GM19240 (cell line): ENCODE measurements around the gene ZC3H8.

Source experiments
- DNase-seq: peaks from one replicate; pipeline ENCODE4 v3.0.0; 2011; ENCODE audit warnings: low spot score; ENCODE audit not compliant: insufficient read length

The ZC3H8 gene

DNA sequence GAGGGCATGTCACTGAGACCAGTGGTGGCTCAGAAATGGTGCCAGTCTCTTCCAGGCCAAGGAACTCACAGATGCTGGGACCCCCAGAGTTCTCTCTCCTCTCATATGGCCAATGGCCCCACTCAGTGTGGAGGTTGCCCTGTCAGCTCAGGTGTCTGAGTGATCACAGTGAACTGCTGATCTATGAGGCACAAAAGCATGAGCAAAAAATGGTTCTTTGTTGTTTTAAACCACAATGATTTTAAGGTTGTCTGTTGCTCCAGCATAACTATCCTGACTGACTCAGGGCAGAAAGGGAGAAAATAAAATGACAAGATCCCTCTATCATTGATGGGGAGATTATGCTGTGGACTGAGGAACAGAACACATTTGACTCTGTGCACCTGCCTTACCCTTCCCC lies 58.9 kb downstream of the ZC3H8 start:
- DNase-seq, result no peak

- DNase-seq, result no peak
Measured at GRCh38 chr2:112195167-112195766, 59.6 kb downstream of the ZC3H8 start.

DNA sequence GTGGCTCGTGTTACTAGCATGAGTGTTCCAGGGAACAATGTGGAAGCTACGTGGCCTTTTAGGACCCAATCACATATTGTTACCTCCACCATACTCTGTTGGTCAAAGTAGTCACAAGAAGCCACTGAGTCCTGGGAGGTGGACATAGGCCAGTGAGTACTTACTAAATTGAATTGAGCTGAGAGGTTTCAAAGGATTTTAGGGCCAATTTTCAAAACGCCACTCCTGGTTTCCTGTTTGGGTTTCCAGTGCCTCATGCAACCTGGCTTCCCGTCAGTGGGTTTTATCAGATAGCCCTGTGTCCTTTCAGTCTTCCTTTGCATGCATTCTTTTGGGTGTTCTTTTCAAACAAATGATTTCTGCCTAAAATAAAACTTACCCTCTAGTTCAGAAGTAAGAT lies 60.4 kb downstream of the ZC3H8 start:
- no peak for DNase-seq

DNA sequence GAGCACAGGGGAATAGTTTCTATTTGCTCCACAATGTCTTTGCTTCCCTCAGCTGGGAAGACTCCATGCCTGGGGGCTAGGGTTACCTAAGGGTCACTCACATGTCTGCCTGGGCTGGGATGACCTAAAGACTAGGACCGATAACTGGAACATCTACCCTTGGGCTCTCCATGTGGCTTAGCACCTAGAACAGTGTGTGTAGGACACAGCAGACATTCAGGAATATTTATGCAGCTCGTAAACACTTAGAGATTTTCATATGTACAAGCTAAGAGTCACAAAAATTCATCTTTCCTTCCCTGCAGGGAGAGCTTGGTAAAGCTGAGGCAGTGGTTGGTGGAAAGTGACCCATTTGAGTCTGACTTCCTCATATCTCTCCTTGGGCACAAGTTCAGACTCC lies 60.8 kb downstream of the ZC3H8 start:
- no peak for DNase-seq

DNA sequence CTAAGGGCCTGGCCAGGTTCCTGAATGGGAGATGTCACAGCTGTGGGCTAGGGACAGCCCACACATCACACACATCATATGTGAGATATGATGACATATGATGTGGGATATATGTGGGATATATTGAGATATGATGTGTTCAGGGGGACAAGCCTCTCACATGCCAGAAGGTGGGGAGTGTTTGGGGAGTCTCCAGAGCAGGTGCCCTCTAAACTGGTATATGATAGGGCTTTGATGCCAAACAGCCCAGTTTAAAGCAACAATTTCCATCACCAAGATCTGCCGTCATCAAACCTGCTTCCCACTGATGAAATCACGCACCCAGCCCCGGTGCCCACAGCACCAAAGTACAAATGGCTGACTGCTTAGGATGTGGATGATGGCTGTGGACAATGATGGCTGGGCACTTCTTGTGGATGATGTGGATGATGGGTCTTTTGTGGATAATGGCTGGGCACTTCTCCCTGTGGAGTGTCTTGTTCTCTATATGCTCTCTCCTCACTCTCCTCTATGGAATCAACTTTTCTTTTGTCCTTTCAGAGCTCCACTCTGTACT lies 65.8 kb downstream of the ZC3H8 start:
- no peak for DNase-seq

DNA sequence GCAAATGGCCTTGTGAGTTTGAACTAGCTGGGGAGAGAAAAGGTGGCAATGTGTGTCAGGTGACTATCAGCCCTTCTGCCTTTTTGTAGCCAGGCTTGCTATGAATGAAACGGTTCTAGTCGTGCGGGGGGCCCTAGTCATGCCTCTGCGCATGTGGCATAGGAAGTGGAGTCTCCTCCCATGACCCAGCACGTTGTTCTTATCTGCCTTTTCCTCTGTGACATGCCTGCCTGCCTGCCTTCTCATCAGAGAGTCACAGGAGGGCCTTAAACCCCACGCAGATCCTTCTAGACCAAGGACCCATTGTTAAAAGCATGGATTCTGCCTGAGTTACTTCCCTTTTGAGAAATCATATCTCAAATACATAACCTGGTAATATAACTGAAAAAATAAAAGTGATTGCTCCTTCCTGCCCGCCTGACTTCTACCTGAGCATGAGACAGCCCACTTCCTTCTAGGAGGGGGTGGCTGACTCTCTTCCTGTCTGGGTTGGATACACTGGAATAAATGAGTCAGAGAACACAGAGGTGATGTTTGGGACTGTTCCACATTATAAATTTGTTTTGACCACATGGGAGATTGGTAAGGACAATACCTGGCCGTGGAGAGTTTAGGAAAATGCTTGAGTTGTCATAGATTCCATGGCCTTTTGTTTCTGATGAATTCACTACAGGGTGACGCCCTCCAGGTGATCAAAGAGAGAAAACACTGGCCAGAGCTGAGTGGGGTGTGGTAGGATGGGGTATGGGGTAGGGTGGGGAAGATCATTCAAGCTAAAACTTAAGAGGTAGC lies 66.8 kb downstream of the ZC3H8 start:
- DNase-seq, result no peak

DNA sequence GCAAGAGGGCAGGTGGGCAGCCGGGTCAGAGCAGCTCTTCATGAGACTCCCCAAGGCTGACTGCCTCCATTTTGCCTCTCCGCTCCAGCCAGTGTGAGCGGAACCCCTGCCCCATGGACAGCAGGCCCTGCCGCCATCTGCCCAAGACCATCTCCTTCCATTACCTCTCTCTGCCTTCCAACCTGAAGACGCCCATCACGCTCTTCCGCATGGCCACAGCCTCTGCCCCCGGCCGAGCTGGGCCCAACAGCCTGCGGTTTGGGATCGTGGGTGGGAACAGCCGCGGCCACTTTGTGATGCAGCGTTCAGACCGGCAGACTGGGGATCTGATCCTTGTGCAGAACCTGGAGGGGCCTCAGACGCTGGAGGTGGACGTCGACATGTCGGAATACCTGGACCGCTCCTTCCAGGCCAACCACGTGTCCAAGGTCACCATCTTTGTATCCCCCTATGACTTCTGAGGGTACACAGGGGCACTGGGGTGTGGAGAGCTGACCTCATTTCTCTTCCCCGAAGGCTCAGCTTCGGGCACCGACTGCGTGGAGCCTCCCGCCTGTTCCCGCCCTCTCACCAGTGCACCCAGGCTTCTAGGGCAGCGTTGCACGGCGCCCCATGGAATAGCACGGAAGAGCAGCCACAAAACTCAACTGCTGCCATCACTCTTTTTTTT lies 67.7 kb downstream of the ZC3H8 start:
- no peak for DNase-seq

DNA sequence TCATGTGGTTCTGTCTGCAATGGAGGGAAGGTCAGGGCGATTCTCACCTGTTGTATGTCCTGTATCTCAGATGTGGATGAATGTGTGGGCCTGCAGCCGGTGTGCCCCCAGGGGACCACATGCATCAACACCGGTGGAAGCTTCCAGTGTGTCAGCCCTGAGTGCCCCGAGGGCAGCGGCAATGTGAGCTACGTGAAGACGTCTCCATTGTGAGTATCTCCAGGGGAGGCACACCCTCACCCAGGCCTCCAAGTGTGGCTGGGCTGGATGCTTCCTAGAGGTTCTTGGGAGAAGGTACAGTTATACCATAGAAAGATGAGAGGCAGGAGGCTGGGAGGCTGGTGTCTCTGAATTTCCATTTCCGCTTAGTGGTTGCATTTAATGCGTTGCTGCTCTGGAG lies 69.7 kb downstream of the ZC3H8 start:
- no peak for DNase-seq

DNA sequence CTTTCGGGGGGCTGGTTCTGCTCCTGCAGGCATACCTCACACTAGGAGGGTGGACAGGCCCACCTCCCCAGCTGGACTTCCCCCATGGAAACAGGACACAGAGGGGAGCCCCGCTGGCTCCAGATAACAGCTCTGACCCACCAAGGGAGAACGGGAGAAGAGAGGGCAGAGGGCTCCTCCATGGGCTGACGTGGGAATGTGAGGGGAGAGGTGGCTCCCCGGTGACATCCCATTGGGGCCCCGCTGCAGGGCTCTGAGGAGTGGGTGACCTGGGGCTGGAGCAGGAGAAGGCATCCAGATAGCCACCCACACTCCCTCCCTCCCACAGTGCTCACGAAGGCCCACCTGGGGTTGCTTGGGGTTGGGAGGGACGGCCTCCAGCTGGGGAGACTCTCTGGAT lies 70.7 kb downstream of the ZC3H8 start:
- DNase-seq, result no peak

GRCh38 chr2:112183327-112184025 lies 71.4 kb downstream of the ZC3H8 start:
- no peak for DNase-seq

- DNase-seq, result no peak
Measured at GRCh38 chr2:112182581-112183034, 72.2 kb downstream of the ZC3H8 start.

DNA sequence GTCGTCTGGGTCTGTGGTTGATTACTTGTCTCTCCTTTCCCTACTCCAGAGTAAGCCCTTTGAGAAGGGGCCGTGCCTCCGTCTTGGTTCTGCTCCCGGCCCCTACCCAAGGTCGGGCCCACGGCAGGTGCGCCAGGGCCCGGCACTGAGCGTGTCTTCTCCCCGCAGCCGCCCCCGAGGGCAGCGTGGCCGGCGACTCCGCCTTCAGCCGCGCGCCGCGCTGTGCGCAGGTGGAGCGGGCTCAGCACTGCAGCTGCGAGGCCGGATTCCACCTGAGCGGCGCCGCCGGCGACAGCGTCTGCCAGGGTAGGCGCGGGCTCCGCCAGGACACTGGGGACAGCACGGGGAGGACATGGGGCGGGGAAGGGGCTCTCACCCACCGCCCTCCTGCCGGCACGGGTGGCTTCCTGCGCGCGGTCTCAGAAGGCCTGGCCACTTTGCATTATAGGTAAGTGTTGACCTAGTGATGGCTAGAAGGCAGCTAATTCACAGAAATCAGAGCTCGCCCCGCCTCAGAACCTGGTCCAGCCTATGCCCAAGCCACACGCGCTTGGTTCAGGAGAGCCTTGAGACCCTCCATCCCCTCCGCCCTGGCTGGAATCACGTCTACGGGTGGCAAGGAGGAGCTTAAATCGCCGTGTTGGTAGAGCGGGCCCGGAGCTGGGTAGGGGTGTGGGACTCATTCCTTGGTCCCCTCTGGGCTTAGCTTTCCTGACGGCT lies 73.1 kb downstream of the ZC3H8 start:
- no peak for DNase-seq

DNA sequence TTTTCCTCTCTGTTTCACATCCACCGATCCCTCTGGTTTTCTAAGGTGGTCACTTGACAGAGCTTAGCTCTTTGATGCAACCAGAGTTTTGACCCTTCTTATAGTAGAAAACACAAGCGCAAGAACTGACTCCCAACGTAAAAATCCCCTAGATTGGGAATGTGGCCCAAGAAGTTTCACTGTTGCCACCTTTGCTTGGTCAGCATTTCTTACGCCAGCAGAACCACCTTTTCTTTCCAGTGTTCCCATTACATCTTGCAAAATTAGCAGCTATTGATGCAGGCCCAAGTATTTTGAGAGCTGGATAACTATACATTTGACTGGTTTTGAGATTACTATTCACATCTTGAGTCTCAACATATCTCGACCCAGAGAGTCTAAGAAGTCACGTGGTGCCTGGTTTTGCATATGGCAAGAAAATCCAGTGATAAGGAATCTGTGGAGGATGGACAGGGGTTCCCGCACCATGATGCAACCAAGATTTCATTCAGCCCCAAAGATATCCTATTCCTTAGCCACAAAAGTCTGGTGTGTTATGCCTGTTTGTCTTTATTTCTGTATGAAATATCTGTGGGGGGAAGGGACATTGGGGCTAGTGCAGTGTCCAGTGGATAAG lies 78.8 kb downstream of the ZC3H8 start:
- no peak for DNase-seq

GRCh38 chr2:112175333-112175732 lies 79.5 kb downstream of the ZC3H8 start:
- no peak for DNase-seq

- no peak for DNase-seq
Measured at GRCh38 chr2:112174383-112174782, 80.5 kb downstream of the ZC3H8 start.

- no peak for DNase-seq
Measured at GRCh38 chr2:112173646-112174319, 81.1 kb downstream of the ZC3H8 start.

DNA sequence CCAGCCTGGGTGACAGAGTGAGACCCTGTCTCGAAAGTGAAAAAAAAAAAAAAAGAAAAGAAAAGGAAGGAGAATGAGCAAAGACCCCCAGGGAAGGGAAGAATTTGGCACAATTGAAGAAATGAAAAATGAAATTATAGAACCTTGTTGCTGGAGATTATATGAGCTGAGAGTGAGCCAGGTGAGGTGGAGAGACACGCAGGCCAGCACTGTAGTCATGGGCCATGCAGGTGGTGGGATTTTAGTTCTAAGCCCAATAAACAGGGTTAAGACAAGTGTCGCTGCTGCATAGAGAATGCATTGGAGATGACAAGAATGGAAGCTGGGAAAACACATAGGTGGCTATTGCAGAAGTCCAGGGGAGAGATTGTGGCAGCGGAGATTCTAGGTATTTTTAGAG lies 84.3 kb downstream of the ZC3H8 start:
- DNase-seq, result no peak

GRCh38 chr2:112168422-112169124 lies 86.3 kb downstream of the ZC3H8 start:
- no peak for DNase-seq

GRCh38 chr2:112166806-112167499 lies 87.9 kb downstream of the ZC3H8 start:
- no peak for DNase-seq
